NCI-H345 treated with DMSO at 0.1 percent for 48 hours (cell line): Measurements from ENCODE around the gene OR6K3.
"Not testable (repeated sequence)": the region's sequence is repeated elsewhere in the genome, so short reads cannot be mapped to it uniquely, and the experiment has no call there.

Experiments used
- DNase-seq: peaks from one replicate; lab custom pipeline; 2025; ENCODE audit not compliant: unreplicated experiment; lab: John Stamatoyannopoulos, UW

Gene OR6K3

GRCh38 chr1:158720620-158721019 lies at the start of gene OR6K3:
Gene OR6K3 (minus strand): TSS chr1:158720720. CDS start chr1:158718115, 2,605 bp downstream.
- DNase-seq: no peak

- DNase-seq: no peak
Measured at GRCh38 chr1:158754420-158754819, 33.9 kb upstream of the OR6K3 start, which contains the start of gene OR6K6. Gene OR6K6 (plus strand): TSS chr1:158754720. CDS start chr1:158754888, 168 bp downstream.

- no peak for DNase-seq
Measured at GRCh38 chr1:158752155-158752712, 31.7 kb upstream of the OR6K3 start.

GRCh38 chr1:158735848-158736247 lies 15.3 kb upstream of the OR6K3 start:
- no peak for DNase-seq

- no peak for DNase-seq
Measured at GRCh38 chr1:158732524-158732923, 12.0 kb upstream of the OR6K3 start.

- no peak for DNase-seq
Measured at GRCh38 chr1:158731707-158732106, 11.2 kb upstream of the OR6K3 start.

- DNase-seq: no peak
Measured at GRCh38 chr1:158730453-158730852, 9.9 kb upstream of the OR6K3 start.

GRCh38 chr1:158728510-158729225 lies 8.1 kb upstream of the OR6K3 start:
- DNase-seq: no peak

GRCh38 chr1:158724442-158724841 lies 3.9 kb upstream of the OR6K3 start:
- DNase-seq: no peak

GRCh38 chr1:158719664-158720063 lies 856 bp downstream of the OR6K3 start:
- DNase-seq: no peak

GRCh38 chr1:158717344-158717743 lies 3.2 kb downstream of the OR6K3 start:
- DNase-seq: no peak

- DNase-seq: no peak
Measured at GRCh38 chr1:158716335-158716734, 4.2 kb downstream of the OR6K3 start.

GRCh38 chr1:158714754-158715153 lies 5.8 kb downstream of the OR6K3 start:
- DNase-seq: no peak

- DNase-seq: no peak
Measured at GRCh38 chr1:158711098-158711497, 9.4 kb downstream of the OR6K3 start.

GRCh38 chr1:158706096-158706495 lies 14.4 kb downstream of the OR6K3 start:
- no peak for DNase-seq

GRCh38 chr1:158700552-158700951 lies 20.0 kb downstream of the OR6K3 start, which contains the start of gene OR6K2:
Gene OR6K2 (minus strand): TSS chr1:158700652. CDS start chr1:158700652, 0 bp downstream.
- DNase-seq: no peak

- no peak for DNase-seq
Measured at GRCh38 chr1:158694596-158694995, 25.9 kb downstream of the OR6K3 start.

- no peak for DNase-seq
Measured at GRCh38 chr1:158692356-158692755, 28.2 kb downstream of the OR6K3 start.

GRCh38 chr1:158691907-158692306 lies 28.6 kb downstream of the OR6K3 start:
- no peak for DNase-seq

- DNase-seq: not testable (repeated sequence)
Measured at GRCh38 chr1:158691149-158691548, 29.4 kb downstream of the OR6K3 start.

GRCh38 chr1:158689875-158690274 lies 30.6 kb downstream of the OR6K3 start:
- no peak for DNase-seq

- no peak for DNase-seq
Measured at GRCh38 chr1:158689110-158689509, 31.4 kb downstream of the OR6K3 start.

GRCh38 chr1:158688343-158688742 lies 32.2 kb downstream of the OR6K3 start:
- not testable (repeated sequence) for DNase-seq
